Epithelial cell of esophagus (primary cell): ENCODE results near the gene CPNE5.
"Not testable (repeated sequence)": the region's sequence is repeated elsewhere in the genome, so short reads cannot be mapped to it uniquely, and the experiment has no call there.

ENCODE experiments used
- DNase-seq: peaks from one replicate; pipeline ENCODE4 v3.0.0; 2010; ENCODE audit warnings: low read depth
- H3K4me3 ChIP-seq: 2 replicates; pipeline ENCODE4 v1.5.1; 2011; ENCODE audit warnings: mild to moderate bottlenecking, low read length, control low read depth
- TF ChIP-seq, protein P1 (sequence below): IDR thresholded peaks from 2 replicates; pipeline ENCODE4 v1.5.1; 2011; ENCODE audit warnings: low read depth, mild to moderate bottlenecking, low read length, control low read depth, inconsistent platforms; ENCODE audit not compliant: insufficient read depth; ENCODE audit errors: missing control alignments

CPNE5 gene

DNA sequence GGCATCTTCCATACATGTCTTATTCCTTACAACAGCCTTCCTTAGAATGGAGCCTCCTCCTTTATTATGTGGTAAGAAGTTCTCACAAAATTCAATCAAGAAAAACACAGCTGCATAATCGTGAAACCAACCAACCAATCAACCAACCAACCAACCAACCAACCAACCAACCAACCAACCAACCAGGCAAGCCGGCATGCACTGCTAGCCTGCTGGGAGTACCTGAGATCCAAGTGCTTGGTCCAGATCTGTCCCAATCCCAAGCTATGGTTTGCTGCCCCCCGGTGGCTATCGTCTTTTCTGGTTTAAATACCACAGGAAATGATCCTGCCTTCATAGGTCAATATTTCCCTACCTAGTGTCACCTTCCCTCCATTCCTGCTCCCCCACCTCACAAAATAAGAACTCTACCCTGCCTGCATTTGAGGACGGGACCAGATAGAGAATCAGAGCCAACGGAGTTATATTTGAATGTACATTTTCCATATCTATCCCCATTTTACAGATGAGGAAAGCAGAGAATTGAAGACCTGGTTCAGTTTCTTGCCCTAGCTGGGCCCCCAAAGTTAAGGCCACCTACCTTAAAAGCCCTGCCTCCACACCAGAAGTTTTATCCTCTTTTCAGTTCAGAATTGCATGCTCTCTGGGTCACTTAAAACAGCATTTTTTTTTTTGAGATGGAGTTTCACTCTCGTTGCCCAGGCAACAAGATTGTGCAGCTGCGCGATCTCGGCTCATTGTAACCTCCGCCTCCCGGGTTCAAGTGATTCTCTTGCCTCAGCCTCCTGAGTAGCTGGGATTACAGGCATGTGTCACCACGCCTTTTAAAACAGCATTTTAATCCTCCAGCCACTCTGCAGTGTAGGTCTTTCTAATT, 114.5 kb downstream of the CPNE5 start:
- TF ChIP-seq, protein P1, sequence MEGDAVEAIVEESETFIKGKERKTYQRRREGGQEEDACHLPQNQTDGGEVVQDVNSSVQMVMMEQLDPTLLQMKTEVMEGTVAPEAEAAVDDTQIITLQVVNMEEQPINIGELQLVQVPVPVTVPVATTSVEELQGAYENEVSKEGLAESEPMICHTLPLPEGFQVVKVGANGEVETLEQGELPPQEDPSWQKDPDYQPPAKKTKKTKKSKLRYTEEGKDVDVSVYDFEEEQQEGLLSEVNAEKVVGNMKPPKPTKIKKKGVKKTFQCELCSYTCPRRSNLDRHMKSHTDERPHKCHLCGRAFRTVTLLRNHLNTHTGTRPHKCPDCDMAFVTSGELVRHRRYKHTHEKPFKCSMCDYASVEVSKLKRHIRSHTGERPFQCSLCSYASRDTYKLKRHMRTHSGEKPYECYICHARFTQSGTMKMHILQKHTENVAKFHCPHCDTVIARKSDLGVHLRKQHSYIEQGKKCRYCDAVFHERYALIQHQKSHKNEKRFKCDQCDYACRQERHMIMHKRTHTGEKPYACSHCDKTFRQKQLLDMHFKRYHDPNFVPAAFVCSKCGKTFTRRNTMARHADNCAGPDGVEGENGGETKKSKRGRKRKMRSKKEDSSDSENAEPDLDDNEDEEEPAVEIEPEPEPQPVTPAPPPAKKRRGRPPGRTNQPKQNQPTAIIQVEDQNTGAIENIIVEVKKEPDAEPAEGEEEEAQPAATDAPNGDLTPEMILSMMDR, result peak; percentile 68
- no peak overlapping the region for H3K4me3 ChIP-seq
- peak; percentile 84 for DNase-seq

DNA sequence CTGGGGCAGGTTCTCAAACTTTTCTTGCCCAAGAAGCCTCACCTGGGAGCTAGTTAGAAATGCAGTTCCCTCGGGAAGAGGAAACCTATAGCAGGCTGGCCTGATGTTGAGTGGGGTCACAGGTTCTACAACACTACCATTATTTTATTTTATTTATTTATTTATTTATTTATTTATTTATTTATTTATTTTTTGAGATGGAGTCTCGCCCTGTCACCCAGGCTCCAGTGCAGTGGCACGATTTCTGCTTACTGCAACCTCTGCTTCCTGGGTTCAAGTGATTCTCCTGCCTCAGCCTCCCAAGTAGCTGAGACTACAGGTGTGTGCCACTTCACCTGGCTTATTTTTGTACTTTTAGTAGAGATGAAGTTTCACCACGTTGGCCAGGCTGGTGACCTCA, 115.3 kb downstream of the CPNE5 start:
- not testable (repeated sequence) for H3K4me3 ChIP-seq, DNase-seq

- peak; percentile 82 for DNase-seq
- TF ChIP-seq, protein P1, result no peak
These were observed 116.4 kb downstream of the CPNE5 start for GRCh38 chr6:36722879-36723278.

DNA sequence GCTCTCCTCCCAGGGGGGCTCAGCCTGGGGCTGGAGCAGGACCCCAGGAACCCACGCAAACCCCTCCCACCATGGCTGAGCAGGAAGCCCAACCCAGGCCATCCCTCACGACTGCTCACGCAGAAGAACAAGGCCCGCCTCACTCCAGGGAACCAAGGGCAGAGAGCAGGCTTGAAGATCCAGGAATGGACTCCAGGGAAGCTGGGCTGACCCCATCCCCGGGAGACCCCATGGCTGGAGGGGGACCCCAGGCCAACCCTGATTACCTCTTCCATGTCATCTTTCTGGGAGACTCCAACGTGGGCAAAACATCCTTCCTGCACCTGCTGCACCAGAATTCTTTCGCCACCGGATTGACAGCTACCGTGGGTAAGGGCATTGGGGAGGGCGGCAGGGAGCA, 116.9 kb downstream of the CPNE5 start:
- TF ChIP-seq, protein P1, result no peak
- DNase-seq, result no peak
- H3K4me3 ChIP-seq, result no peak overlapping the region

More at GRCh38 chr6:36722879-36723278, 116.4 kb downstream of the CPNE5 start:
- H3K4me3 ChIP-seq, result no peak overlapping the region

GRCh38 chr6:36721369-36722140, 117.7 kb downstream of the CPNE5 start:
- TF ChIP-seq, protein P1, result no peak
- no peak overlapping the region for H3K4me3 ChIP-seq
- DNase-seq, result no peak

GRCh38 chr6:36720251-36721141, 118.7 kb downstream of the CPNE5 start:
- TF ChIP-seq, protein P1, result no peak
- H3K4me3 ChIP-seq, result no peak overlapping the region
- DNase-seq, result no peak
